Muscle of leg (tissue), 11 donors: ENCODE data around the gene CXXC5. TPM values are rescaled to one million over a fixed set of nuclear protein-coding genes. Genes with fewer than 3 reads are reported as not detected.

Experiments
- DNase-seq: peaks from one replicate; pipeline ENCODE4 v3.0.0; 2013
- H3K27ac ChIP-seq: one replicate; pipeline ENCODE4 v1.5.1; 2013; ENCODE audit warnings: mild to moderate bottlenecking, low read length, control low read depth
- H3K27me3 ChIP-seq: one replicate; pipeline ENCODE4 v1.6.1; 2013; ENCODE audit warnings: low read length; ENCODE audit not compliant: control insufficient read depth, insufficient read depth
- H3K36me3 ChIP-seq: one replicate; pipeline ENCODE4 v1.6.1; 2013; ENCODE audit warnings: low read length; ENCODE audit not compliant: control insufficient read depth, insufficient read depth
- H3K4me1 ChIP-seq: one replicate; pipeline ENCODE4 v1.6.1; 2013; ENCODE audit warnings: low read length; ENCODE audit not compliant: control insufficient read depth, insufficient read depth
- H3K4me3 ChIP-seq: one replicate; pipeline ENCODE4 v1.5.1; 2013; ENCODE audit warnings: low read length, control low read depth
- H3K9me3 ChIP-seq: replicated peaks from 2 replicates; pipeline ENCODE4 v1.6.1; 2013; ENCODE audit warnings: low read depth, low read length; ENCODE audit not compliant: control insufficient read depth
- WGBS: methylation state at CpG from one replicate; pipeline ENCODE4 v1.1.5; 2013; ENCODE audit warnings: missing lambda C conversion rate; ENCODE audit not compliant: insufficient coverage; 5-methylcytosine and 5-hydroxymethylcytosine counted together
- polyA plus RNA-seq, 8 donors: library from polyadenylated mRNA; unstranded; fragments of 120-200 nt; gene quantifications; one replicate each; pipeline versions ENCODE4 v1.2.1 to v1.2.3, GENCODE V29; 2013; ENCODE audit warnings: inconsistent platforms in 1 of 8, low replicate concordance in 1 of 8; ENCODE audit not compliant: insufficient read length in 8 of 8, insufficient read depth in 1 of 8
- total RNA-seq: library from RNA; stranded (reverse); fragments of 120-200 nt; gene quantifications from one replicate; pipeline ENCODE4 v1.2.4, GENCODE V29; 2013

CXXC5 gene
- total and polyA plus RNA-seq, 9 donors = 63.3 to 93.0 (median 79.9) TPM

DNA sequence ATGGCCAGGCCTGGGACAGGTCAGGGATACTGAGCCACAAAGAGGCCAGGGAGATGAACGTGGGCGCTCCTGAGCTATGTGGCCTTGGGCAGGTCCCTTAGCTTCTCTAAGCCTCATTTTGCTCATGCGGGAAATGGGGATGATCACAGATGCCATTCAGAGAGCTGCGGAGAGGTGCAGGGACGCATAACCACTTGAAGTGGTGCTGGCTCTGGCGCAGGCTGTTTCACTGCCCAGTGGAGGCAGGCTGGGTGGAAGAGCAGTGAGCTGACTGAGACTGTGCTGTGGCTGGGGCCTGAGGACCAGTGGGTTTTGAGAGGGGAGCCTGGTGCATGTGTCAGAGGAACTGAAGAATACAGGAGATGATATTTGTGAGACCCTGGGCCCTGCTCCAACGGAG lies 18.4 kb downstream of the CXXC5 start:
- Histone ChIP-seq H3K4me1 (peaks cover 98% of the 10 kb centered on the region), H3K4me3 (no peak overlapping the region), H3K27me3 (no peaks in the 10 kb centered on the region), H3K27ac (no peak overlapping the region), H3K36me3 (peaks cover 36% of the 10 kb centered on the region), H3K9me3 (no peaks in the 10 kb centered on the region)
- WGBS = 90% methylated on average over 6 of the region's 7 CpGs
- no peak for DNase-seq

DNA sequence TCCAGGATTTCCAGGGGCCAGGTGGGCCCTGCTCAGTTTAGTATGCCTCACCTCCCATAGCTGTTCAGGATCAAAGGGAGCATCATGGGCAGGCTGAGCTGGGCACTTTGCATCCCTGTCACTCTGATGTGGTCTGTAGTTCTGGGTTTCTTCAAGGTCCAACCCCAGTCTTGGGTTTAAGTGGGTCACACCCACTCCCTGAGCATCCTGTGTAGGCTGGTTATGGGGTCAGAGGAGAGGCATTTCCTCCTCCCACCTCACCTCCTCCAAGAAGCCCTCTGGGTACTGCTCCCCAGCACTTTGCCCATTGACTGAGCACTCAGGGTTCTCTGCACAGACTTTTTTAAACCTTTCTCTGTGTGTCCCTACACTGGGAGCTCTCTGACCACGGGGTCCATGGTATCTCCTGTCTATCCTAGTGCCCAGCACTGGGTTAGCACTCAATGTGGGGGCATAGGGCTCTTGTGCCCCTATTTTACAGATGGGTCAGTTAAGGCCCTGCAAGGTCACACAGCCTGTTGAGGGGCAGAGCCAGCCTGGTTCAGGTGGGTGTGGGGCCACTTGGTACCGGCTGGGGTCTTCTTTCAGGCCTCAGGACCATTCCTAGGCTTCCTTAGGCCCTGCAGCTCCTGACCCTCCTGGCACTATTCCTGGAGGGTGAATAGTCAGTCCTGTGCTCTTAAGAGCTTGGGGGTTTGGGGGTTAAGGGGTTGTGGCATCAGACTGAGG lies 19.0 kb downstream of the CXXC5 start:
- Histone ChIP-seq H3K4me3 (no peak overlapping the region), H3K4me1 (peaks cover 97% of the 10 kb centered on the region), H3K36me3 (peaks cover 36% of the 10 kb centered on the region), H3K27me3 (no peaks in the 10 kb centered on the region), H3K9me3 (no peaks in the 10 kb centered on the region), H3K27ac (peak overlapping the region; percentile 89)
- 90% methylated on average over 2 of the region's 2 CpGs for WGBS
- no peak for DNase-seq

DNA sequence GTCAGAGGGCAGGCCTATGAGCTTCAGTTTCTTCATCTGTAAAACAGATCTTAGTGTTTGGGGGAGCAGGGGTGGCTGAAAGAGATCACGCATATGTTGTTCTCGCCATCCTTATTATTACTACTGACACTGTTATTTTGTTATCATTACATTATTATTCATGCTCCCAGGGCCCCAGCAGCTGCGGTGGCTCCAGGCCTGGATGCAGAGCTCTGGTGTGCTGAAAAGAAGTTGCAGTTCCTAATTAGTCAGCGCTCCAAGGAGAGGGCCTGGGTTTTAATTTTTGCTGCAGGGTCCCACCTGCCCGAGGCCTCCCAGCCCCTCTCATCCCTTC lies 19.5 kb downstream of the CXXC5 start:
- Histone ChIP-seq H3K27me3 (no peaks in the 10 kb centered on the region), H3K36me3 (peaks cover 40% of the 10 kb centered on the region), H3K27ac (peak overlapping the region; percentile 89), H3K4me3 (peak overlapping the region; percentile 42), H3K9me3 (no peaks in the 10 kb centered on the region), H3K4me1 (peaks cover 97% of the 10 kb centered on the region)
- DNase-seq = peak; percentile 52
- WGBS = 20% methylated on average over 1 of the region's 5 CpGs

DNA sequence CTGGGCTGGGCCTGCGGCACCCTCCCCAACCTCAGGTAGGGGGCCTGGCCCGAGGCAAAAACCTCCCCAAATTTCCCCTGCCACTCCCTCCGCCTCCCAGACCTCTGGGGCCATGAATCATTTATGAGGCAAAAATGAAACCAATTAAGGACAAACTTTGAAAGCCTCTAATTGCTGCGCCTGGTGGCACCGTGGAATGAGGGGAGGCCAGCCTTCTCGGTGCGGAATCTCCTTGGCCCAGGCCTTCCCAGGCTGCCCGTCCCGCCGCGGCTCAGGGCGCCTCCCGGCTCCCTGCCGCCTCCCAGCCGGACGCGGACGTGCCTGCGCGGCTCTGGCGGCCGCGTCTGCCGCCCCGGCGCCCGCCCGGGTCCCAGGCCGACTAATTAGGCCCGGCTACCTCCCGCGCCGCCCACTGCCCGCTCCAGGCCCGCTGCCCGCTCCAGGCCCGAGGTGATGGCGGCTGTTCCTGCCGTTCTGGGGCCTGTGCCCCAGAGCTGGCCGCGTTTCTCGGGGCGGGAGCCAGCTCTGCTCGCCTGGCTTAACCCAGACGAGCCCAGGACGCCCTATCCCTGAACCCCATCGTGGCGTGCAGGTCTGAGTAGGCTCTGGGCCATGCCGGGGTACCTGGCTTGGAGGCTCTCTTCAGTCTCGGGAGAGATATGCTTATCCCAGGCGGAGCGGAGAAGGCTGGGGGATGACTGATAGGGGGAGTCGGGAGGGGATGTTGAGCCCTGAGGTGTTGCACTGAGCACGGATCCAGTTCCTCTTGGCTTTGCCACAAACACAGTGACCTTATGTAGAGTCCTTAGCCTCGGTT lies 20.1 kb downstream of the CXXC5 start:
- Histone ChIP-seq H3K27ac (peak overlapping the region; percentile 89), H3K4me1 (peaks cover 97% of the 10 kb centered on the region), H3K27me3 (no peaks in the 10 kb centered on the region), H3K4me3 (peak overlapping the region; percentile 42), H3K9me3 (no peaks in the 10 kb centered on the region), H3K36me3 (peaks cover 37% of the 10 kb centered on the region)
- peak; percentile 67 for DNase-seq
- WGBS = 2% methylated on average over 47 of the region's 55 CpGs

DNA sequence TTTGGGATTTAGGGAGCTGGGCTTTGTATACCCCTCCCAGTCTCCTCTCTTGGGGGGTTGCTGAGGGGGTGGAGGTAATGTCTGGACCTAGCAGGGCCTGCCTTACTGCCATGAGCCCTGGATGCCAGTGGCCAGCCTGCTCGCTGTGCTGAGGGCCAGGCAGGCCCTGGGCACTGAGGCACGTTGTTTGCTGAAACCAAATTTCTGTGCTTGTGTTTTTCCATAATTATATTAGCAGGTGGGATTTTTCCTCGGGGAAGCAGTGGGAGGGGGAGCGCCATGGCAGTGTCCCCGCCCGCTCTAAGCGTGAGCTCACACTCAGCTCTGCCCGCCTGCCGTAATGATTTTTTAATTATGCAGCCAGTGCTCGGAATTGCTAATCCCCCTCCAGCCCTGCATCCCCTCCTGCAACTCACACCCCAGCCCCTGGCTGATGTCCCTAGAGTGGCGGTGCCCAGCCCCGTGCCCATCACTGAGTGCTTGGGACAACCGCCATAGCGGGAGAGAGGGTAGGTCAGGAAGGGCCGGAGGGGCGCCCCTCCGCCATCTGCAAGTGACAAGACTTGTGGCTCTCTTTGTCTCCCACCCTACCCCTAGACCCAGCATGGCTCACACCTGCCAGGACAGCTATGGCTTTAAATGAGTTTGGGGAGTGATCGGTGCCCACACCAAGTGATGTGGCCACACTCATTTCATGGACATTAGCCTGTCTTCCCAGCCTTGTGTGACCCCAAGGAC lies 20.9 kb downstream of the CXXC5 start:
- 62% methylated on average over 3 of the region's 18 CpGs for WGBS
- H3K4me1 ChIP-seq = peaks cover 96% of the 10 kb centered on the region

DNA sequence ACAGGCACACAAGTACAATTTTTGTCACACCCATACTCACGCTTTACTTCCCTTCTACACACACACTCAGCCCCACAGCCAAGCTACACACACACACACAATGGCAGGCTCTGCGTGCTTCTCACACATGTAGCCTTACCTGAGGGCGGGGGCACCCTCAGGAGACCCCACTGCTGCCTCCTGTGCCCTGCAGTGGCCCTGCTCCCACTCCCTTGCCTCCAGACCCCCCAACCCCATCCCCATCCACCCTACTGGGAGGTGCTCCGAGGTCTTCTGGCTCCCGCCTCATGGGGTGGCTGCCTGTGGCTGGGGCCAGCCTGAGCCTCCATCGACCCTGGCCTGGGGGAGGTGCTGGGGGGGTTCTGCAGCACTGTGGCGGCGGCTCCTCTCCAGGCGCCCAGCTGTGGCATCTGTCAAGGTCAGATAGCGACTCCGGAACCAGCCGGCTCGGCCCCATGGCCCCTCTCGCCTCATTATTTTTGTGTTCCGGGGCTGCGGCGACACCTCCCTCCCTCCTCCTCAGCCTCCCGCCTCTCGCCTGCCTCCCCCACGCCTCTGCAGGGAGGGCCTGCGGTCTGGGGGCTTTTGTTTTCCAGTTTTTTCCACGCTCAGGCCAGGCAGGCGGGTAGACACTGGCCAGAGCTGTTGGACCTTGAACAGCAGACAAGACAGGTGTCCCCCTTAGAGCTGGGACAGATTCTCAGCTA lies 21.7 kb downstream of the CXXC5 start:
- 30% methylated on average over 18 of the region's 23 CpGs for WGBS
- H3K4me3 ChIP-seq = no peak overlapping the region

More for the DNA sequence above, 20.9 kb downstream of the CXXC5 start:
- H3K4me3 ChIP-seq = peak overlapping the region; percentile 42
- no peak for DNase-seq
- H3K9me3 ChIP-seq = no peaks in the 10 kb centered on the region
- H3K27me3 ChIP-seq = no peaks in the 10 kb centered on the region
- peak overlapping the region; percentile 89 for H3K27ac ChIP-seq
- peaks cover 35% of the 10 kb centered on the region for H3K36me3 ChIP-seq

DNA sequence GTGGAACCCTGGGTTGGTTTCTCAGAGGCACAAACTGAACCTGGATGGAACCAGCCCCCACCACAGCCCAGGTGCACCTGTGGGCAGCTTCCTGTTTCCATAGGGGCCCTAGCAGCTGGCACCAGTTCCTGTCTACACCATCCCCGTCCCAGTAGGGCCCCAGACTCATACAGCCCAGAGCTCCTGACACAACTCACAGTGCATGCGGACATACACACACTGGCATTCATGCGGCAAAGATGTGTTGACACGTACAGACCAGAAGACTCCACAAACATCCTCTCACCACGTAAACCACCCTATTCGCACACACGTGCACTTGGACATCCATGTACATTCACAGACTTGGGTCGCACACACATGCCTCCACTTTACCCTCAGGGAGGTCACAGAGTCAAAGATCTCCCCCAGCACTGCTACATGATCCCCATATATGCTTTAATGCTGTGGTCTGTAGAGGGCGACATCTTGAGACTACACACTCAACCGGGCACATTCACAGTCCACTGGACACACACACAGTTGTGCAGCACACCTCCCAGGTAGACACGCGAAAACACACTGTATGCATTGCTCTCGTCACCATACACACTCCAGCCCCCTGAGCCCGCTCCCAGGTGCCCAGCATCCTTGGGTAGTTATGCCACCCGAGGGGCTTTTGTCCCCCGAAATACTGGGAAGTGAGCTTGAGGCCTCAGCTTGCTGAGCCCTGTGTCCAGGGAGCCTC lies 22.4 kb downstream of the CXXC5 start:
- peak overlapping the region; percentile 89 for H3K27ac ChIP-seq
- peaks cover 96% of the 10 kb centered on the region for H3K4me1 ChIP-seq
- no peaks in the 10 kb centered on the region for H3K9me3 ChIP-seq
- H3K36me3 ChIP-seq = peaks cover 25% of the 10 kb centered on the region
- no peaks in the 10 kb centered on the region for H3K27me3 ChIP-seq
- no peak for DNase-seq
- 71% methylated on average over 11 of the region's 16 CpGs for WGBS
- no peak overlapping the region for H3K4me3 ChIP-seq

More for the DNA sequence above, 21.7 kb downstream of the CXXC5 start:
- peaks cover 29% of the 10 kb centered on the region for H3K36me3 ChIP-seq
- peaks cover 96% of the 10 kb centered on the region for H3K4me1 ChIP-seq
- DNase-seq = peak; percentile 57
- H3K27me3 ChIP-seq = no peaks in the 10 kb centered on the region
- peak overlapping the region; percentile 89 for H3K27ac ChIP-seq
- H3K9me3 ChIP-seq = no peaks in the 10 kb centered on the region

DNA sequence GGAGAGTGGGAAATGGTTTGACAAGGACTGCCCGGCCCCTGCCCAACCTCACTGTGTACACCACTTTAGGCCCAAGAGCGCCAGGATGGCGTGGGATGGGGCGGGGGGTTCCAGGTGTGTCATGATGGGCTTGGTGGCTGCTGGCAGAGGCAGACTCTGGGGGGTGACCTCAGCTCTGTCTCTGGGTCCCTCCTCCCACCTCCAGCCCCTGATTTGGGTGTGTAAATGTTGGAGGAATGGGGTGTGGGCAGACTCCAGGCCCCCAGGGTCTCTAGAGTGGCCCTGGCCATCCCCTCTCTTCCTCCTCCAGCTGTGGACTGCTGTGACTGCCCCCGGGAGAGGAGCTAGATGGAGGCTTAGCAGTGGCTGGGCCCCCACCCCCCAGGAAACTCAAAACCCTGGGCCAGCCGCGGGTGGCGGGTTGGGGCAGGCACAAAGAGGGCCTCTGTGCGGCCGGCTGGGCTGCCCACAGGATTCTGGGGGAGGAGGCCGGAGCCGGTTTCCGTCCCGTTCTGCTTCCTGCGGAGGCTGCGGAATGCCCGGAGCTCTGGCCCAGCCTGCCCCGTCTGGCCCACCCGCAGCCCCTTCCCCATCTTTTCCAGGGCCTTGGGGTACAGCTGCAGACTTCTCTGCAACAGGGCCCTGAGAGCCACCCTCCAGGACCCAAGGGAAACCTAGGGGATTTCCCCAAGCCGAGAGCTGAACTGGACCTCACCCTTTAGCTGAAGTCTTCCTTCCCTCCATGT lies 23.1 kb downstream of the CXXC5 start:
- WGBS = 8% methylated on average over 15 of the region's 20 CpGs
- DNase-seq = peak; percentile 57
- Histone ChIP-seq H3K36me3 (peaks cover 20% of the 10 kb centered on the region), H3K9me3 (no peaks in the 10 kb centered on the region), H3K27me3 (no peaks in the 10 kb centered on the region), H3K4me1 (peaks cover 93% of the 10 kb centered on the region), H3K4me3 (no peak overlapping the region), H3K27ac (peak overlapping the region; percentile 89)

DNA sequence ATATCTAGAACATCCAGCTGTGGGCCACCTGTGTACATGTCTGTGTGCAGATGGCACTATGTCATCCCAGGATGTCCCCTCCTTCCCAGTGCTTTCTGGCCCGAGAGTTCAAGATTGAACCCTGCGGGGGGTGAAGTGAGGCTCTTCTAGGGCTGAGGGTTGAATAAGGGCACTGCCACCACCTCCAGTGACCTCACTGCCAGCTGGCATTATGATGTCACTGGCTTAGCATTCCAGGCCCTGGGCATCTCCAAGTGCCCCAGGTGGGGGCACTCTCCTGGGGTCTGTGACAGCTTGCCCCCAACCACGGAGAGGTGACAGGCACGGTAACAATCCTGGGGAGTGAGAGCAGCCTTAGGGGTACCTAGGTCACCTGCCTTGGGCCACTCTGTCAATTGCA lies 27.1 kb downstream of the CXXC5 start:
- Histone ChIP-seq H3K27ac (no peak overlapping the region), H3K27me3 (no peaks in the 10 kb centered on the region), H3K4me1 (peaks cover 84% of the 10 kb centered on the region), H3K36me3 (peaks cover 17% of the 10 kb centered on the region), H3K4me3 (no peak overlapping the region), H3K9me3 (no peaks in the 10 kb centered on the region)
- DNase-seq = no peak
- 72% methylated on average over 2 of the region's 4 CpGs for WGBS
